Neural progenitor cell (in vitro differentiated cells): Measurements from ENCODE around the gene PSMB7.

Experiments
- CTCF ChIP-seq: fragments of 200-600 bp; sonication (generic); IDR thresholded peaks from 2 replicates; pipeline ENCODE4 v1.5.1; 2017; ENCODE audit warnings: antibody characterized with exemption, mild to moderate bottlenecking
- EZH2 ChIP-seq: fragments of 200-600 bp; sonication (generic); IDR thresholded peaks from 2 replicates; pipeline ENCODE4 v1.6.1; 2017; ENCODE audit warnings: antibody characterized with exemption, mild to moderate bottlenecking, moderate library complexity
- EZH2phosphoT487 ChIP-seq: fragments of 200-600 bp; sonication (generic); IDR thresholded peaks from 2 replicates; pipeline ENCODE4 v1.6.1; 2017; ENCODE audit warnings: antibody characterized with exemption

DNA sequence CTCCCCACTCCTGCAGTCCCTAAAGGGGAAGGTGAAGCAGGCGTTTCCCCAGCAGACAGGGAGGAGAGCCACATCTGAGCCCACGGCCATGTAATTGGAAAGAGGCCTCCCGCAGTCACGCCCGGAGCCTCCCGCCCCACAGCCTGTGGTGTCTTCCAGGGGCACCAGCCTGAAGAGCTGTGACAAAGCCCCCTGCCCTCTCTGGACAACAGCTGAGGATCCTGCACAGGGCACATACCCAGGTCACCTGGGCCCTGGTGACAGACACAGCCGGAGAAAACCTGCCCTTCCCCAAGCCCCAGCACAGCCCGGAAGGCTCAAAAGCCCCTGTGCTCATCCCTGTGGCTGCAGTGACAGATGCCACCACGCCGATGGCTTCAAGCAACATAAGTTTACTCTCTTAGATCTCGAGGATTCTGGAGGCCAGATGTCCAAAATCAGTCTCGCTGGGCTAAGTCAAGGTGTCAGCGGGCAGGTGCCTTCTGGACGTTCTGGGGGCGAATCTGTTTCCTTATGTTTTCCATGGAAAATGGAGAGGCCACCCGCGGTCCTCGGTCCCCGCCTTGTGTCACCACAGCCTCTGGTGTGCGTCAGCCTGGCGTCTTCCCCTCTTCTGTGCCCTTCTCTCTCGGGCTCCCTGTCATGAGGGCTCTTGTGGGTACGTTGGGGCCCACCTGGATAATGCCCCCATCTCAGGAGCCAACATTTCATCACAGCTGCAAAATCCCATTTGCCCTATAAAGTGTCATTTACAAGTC, 71.5 kb downstream of the PSMB7 start:
- no peak for TF ChIP-seq EZH2phosphoT487
- TF ChIP-seq CTCF: no peak
- no peak for TF ChIP-seq EZH2
